ENCODE data around the gene INSR.
"Not testable (repeated sequence)": the region's sequence is repeated elsewhere in the genome, so short reads cannot be mapped to it uniquely, and the experiment has no call there.

Gene INSR

GRCh38 chr19:7258041-7258839 lies 36.0 kb downstream of the INSR start:
- DNase-seq (ENCODE audit: low spot score) = no peak

GRCh38 chr19:7257148-7258040 lies 36.8 kb downstream of the INSR start:
- DNase-seq (ENCODE audit: low spot score) = no peak

- DNase-seq (ENCODE audit: low spot score) = no peak
Observed at GRCh38 chr19:7255631-7256030, 38.6 kb downstream of the INSR start.

GRCh38 chr19:7255119-7255518 lies 39.1 kb downstream of the INSR start:
- DNase-seq (ENCODE audit: low spot score) = no peak

- DNase-seq (ENCODE audit: low spot score) = no peak
Observed at GRCh38 chr19:7254590-7254989, 39.6 kb downstream of the INSR start.

- no peak for DNase-seq (ENCODE audit: low spot score)
Observed at GRCh38 chr19:7252364-7252763, 41.9 kb downstream of the INSR start.

- no peak for DNase-seq (ENCODE audit: low spot score)
Observed at GRCh38 chr19:7251494-7251893, 42.7 kb downstream of the INSR start.

GRCh38 chr19:7250951-7251350 lies 43.3 kb downstream of the INSR start:
- DNase-seq (ENCODE audit: low spot score) = no peak

GRCh38 chr19:7250057-7250596 lies 44.1 kb downstream of the INSR start:
- no peak for DNase-seq (ENCODE audit: low spot score)

GRCh38 chr19:7247155-7247554 lies 47.1 kb downstream of the INSR start:
- no peak for DNase-seq (ENCODE audit: low spot score)

GRCh38 chr19:7246601-7247000 lies 47.6 kb downstream of the INSR start:
- DNase-seq (ENCODE audit: low spot score) = no peak

GRCh38 chr19:7242601-7243258 lies 51.5 kb downstream of the INSR start:
- no peak for DNase-seq (ENCODE audit: low spot score)

- no peak for DNase-seq (ENCODE audit: low spot score)
Observed at GRCh38 chr19:7238051-7238450, 56.2 kb downstream of the INSR start.

GRCh38 chr19:7236153-7236552 lies 58.1 kb downstream of the INSR start:
- DNase-seq (ENCODE audit: low spot score) = no peak

GRCh38 chr19:7230826-7231225 lies 63.4 kb downstream of the INSR start:
- DNase-seq (ENCODE audit: low spot score) = no peak

- no peak for DNase-seq (ENCODE audit: low spot score)
Observed at GRCh38 chr19:7229735-7230134, 64.5 kb downstream of the INSR start.

GRCh38 chr19:7228935-7229541 lies 65.2 kb downstream of the INSR start:
- DNase-seq (ENCODE audit: low spot score) = no peak

- no peak for DNase-seq (ENCODE audit: low spot score)
Observed at GRCh38 chr19:7227735-7228134, 66.5 kb downstream of the INSR start.

GRCh38 chr19:7227149-7227548 lies 67.1 kb downstream of the INSR start:
- DNase-seq (ENCODE audit: low spot score) = not testable (repeated sequence)

- no peak for DNase-seq (ENCODE audit: low spot score)
Observed at GRCh38 chr19:7226739-7227138, 67.5 kb downstream of the INSR start.

GRCh38 chr19:7225741-7226140 lies 68.5 kb downstream of the INSR start:
- DNase-seq (ENCODE audit: low spot score) = no peak

GRCh38 chr19:7224995-7225394 lies 69.2 kb downstream of the INSR start:
- no peak for DNase-seq (ENCODE audit: low spot score)
